GM18519 (cell line): ENCODE measurements around the gene UCK2.

ENCODE experiments used
- ATAC-seq: cut with Tn5 transposase; IDR thresholded peaks from one replicate; pipeline ENCODE4 v1.9.1; 2021; ENCODE audit warnings: mild to moderate bottlenecking, moderate library complexity; ENCODE audit not compliant: unreplicated experiment, low FRiP score

Gene UCK2

GRCh38 chr1:165877411-165877810, 50.0 kb downstream of the UCK2 start:
- no peak for ATAC-seq

GRCh38 chr1:165877940-165878556, 50.6 kb downstream of the UCK2 start:
- no peak for ATAC-seq

- ATAC-seq: no peak
Observed at GRCh38 chr1:165879946-165880345, 52.5 kb downstream of the UCK2 start.

GRCh38 chr1:165880993-165881392, 53.6 kb downstream of the UCK2 start:
- ATAC-seq: no peak

GRCh38 chr1:165882168-165882837, 54.9 kb downstream of the UCK2 start:
- ATAC-seq: no peak

GRCh38 chr1:165883056-165883455, 55.6 kb downstream of the UCK2 start:
- no peak for ATAC-seq

- ATAC-seq: no peak
Observed at GRCh38 chr1:165884009-165884689, 56.7 kb downstream of the UCK2 start.

GRCh38 chr1:165884690-165885304, 57.4 kb downstream of the UCK2 start:
- no peak for ATAC-seq

GRCh38 chr1:165885305-165885694, 57.9 kb downstream of the UCK2 start:
- no peak for ATAC-seq

GRCh38 chr1:165886193-165886592, 58.8 kb downstream of the UCK2 start:
- no peak for ATAC-seq

GRCh38 chr1:165886983-165887382, 59.6 kb downstream of the UCK2 start:
- no peak for ATAC-seq

GRCh38 chr1:165887877-165888551, 60.6 kb downstream of the UCK2 start:
- ATAC-seq: no peak

GRCh38 chr1:165888552-165888920, 61.1 kb downstream of the UCK2 start:
- no peak for ATAC-seq

GRCh38 chr1:165890684-165891083, 63.3 kb downstream of the UCK2 start:
- no peak for ATAC-seq

- ATAC-seq: no peak
Observed at GRCh38 chr1:165891111-165891860, 63.9 kb downstream of the UCK2 start.

- ATAC-seq: no peak
Observed at GRCh38 chr1:165892935-165893334, 65.5 kb downstream of the UCK2 start.

GRCh38 chr1:165893507-165893906, 66.1 kb downstream of the UCK2 start:
- ATAC-seq: no peak

GRCh38 chr1:165894591-165894990, 67.2 kb downstream of the UCK2 start:
- no peak for ATAC-seq

- ATAC-seq: no peak
Observed at GRCh38 chr1:165895451-165895871, 68.0 kb downstream of the UCK2 start.

- no peak for ATAC-seq
Observed at GRCh38 chr1:165896277-165896676, 68.9 kb downstream of the UCK2 start.
